Measurements from ENCODE around the gene RNASE9. TPM values are rescaled to one million over a fixed set of nuclear protein-coding genes. Genes with fewer than 3 reads are reported as not detected.
"Not testable (repeated sequence)": the region's sequence is repeated elsewhere in the genome, so short reads cannot be mapped to it uniquely, and the experiment has no call there.

Gene RNASE9
- total and polyA plus RNA-seq, 4 donors = not detected

DNA sequence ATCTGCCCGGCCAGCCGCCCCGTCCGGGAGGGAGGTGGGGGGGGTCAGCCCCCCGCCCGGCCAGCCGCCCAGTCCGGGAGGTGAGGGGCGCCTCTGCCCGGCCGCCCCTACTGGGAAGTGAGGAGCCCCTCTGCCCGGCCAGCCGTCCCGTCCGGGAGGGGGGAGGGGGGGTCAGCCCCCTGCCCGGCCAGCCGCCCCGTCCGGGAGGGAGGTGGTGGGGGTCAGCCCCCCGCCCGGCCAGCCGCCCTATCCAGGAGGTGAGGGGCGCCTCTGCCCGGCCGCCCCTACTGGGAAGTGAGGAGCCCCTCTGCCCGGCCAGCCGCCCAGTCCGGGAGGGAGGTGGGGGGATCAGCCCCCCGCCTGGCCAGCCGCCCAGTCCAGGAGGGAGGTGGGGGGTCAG is 54.6 kb downstream of the RNASE9 start:
- DNase-seq (ENCODE audit: low read depth in 4 of 6, low spot score in 6 of 6); H3K9me3 ChIP-seq (ENCODE audit: control insufficient read depth, insufficient read depth, low read length); H3K27me3 ChIP-seq (ENCODE audit: control insufficient read depth, insufficient read depth, low read length); H3K36me3 ChIP-seq (ENCODE audit: control insufficient read depth, insufficient read depth, low read length); H3K27ac ChIP-seq (ENCODE audit: low read depth, low read length); H3K4me1 ChIP-seq (ENCODE audit: control insufficient read depth, insufficient read depth, low read length); H3K4me3 ChIP-seq (ENCODE audit: low read depth, low read length): not testable (repeated sequence)
- WGBS (ENCODE audit: insufficient coverage) = no CpG with 5 or more reads among the region's 30 CpGs

Other genes with a start within 250 kb of the RNASE9 start
- gene CCNB1IP1, start 227.8 kb downstream of the RNASE9 start, total RNA-seq = 10 to 100 TPM; 55.7 to 62.3 TPM
- gene CCNB1IP1, start 227.8 kb downstream of the RNASE9 start, polyA plus RNA-seq (ENCODE audit: insufficient read length in 2 of 2) = 10 to 100 TPM; 64.5 to 68.4 TPM
- gene PARP2, start 217.4 kb downstream of the RNASE9 start, total RNA-seq = 10 to 100 TPM; 20.4 to 29.5 TPM
- 10 to 100 TPM; 66.2 to 66.5 TPM for gene PARP2, start 217.4 kb downstream of the RNASE9 start, polyA plus RNA-seq (ENCODE audit: insufficient read length in 2 of 2)
- gene TEP1, start 147.5 kb downstream of the RNASE9 start, total RNA-seq = 10 to 100 TPM in 1 of 2 donors, 1 to 10 TPM in 1; 9.6 to 21.8 TPM
- gene TEP1, start 147.5 kb downstream of the RNASE9 start, polyA plus RNA-seq (ENCODE audit: insufficient read length in 2 of 2) = 10 to 100 TPM; 14.0 to 18.2 TPM
- 1 to 10 TPM in 1 of 2 donors, under 1 TPM in 1; 0.89 to 2.1 TPM for gene KLHL33, start 124.9 kb downstream of the RNASE9 start, total RNA-seq
- gene KLHL33, start 124.9 kb downstream of the RNASE9 start, polyA plus RNA-seq (ENCODE audit: insufficient read length in 2 of 2) = under 1 TPM; 0.46 to 0.72 TPM
- 10 to 100 TPM; 34.6 to 58.6 TPM for gene OSGEP, start 106.2 kb downstream of the RNASE9 start, total RNA-seq
- 10 to 100 TPM; 65.2 to 90.7 TPM for gene OSGEP, start 106.2 kb downstream of the RNASE9 start, polyA plus RNA-seq (ENCODE audit: insufficient read length in 2 of 2)
- gene APEX1, start 105.8 kb downstream of the RNASE9 start, total RNA-seq = 10 to 100 TPM; 40.8 to 80.9 TPM
- gene APEX1, start 105.8 kb downstream of the RNASE9 start, polyA plus RNA-seq (ENCODE audit: insufficient read length in 2 of 2) = 100 to 1,000 TPM; 177 to 182 TPM
- 10 to 100 TPM; 25.8 to 27.1 TPM for gene PIP4P1, start 99.6 kb downstream of the RNASE9 start, total RNA-seq
- 10 to 100 TPM; 59.3 to 64.4 TPM for gene PIP4P1, start 99.6 kb downstream of the RNASE9 start, polyA plus RNA-seq (ENCODE audit: insufficient read length in 2 of 2)
- 10 to 100 TPM; 23.6 to 25.5 TPM for gene PNP, start 91.6 kb downstream of the RNASE9 start, total RNA-seq
- gene PNP, start 91.6 kb downstream of the RNASE9 start, polyA plus RNA-seq (ENCODE audit: insufficient read length in 2 of 2) = 10 to 100 TPM; 20.9 to 27.3 TPM
- under 1 TPM in 1 of 2 donors, not detected in 1; 0.28 TPM for gene RNASE10, start 55.5 kb downstream of the RNASE9 start, total RNA-seq
- gene RNASE10, start 55.5 kb downstream of the RNASE9 start, polyA plus RNA-seq (ENCODE audit: insufficient read length in 2 of 2) = not detected
- not detected for gene RNASE11, start 27.0 kb upstream of the RNASE9 start, total RNA-seq
- gene RNASE11, start 27.0 kb upstream of the RNASE9 start, polyA plus RNA-seq (ENCODE audit: insufficient read length in 2 of 2) = not detected
- gene RNASE12, start 30.3 kb upstream of the RNASE9 start, total RNA-seq = not detected
- not detected for gene RNASE12, start 30.3 kb upstream of the RNASE9 start, polyA plus RNA-seq (ENCODE audit: insufficient read length in 2 of 2)
- not detected for gene OR6S1, start 80.6 kb upstream of the RNASE9 start, total RNA-seq
- gene OR6S1, start 80.6 kb upstream of the RNASE9 start, polyA plus RNA-seq (ENCODE audit: insufficient read length in 2 of 2) = not detected
- 10 to 100 TPM; 10.8 to 13.8 TPM for gene RNASE4, start 123.5 kb upstream of the RNASE9 start, total RNA-seq
- gene RNASE4, start 123.5 kb upstream of the RNASE9 start, polyA plus RNA-seq (ENCODE audit: insufficient read length in 2 of 2) = 1 to 10 TPM in 1 of 2 donors, under 1 TPM in 1; 0.48 to 2.3 TPM
- gene ANG, start 127.7 kb upstream of the RNASE9 start, total RNA-seq = 1 to 10 TPM; 2.6 to 6.0 TPM
- gene ANG, start 127.7 kb upstream of the RNASE9 start, polyA plus RNA-seq (ENCODE audit: insufficient read length in 2 of 2) = 1 to 10 TPM; 1.4 to 2.8 TPM
- not detected for gene EDDM3A, start 184.8 kb upstream of the RNASE9 start, total RNA-seq
- gene EDDM3A, start 184.8 kb upstream of the RNASE9 start, polyA plus RNA-seq (ENCODE audit: insufficient read length in 2 of 2) = not detected
- gene EDDM3B, start 207.4 kb upstream of the RNASE9 start, total RNA-seq = not detected
- not detected for gene EDDM3B, start 207.4 kb upstream of the RNASE9 start, polyA plus RNA-seq (ENCODE audit: insufficient read length in 2 of 2)
- 10 to 100 TPM in 1 of 2 donors, 1 to 10 TPM in 1; 8.7 to 11.3 TPM for gene RNASE6, start 220.2 kb upstream of the RNASE9 start, total RNA-seq
- gene RNASE6, start 220.2 kb upstream of the RNASE9 start, polyA plus RNA-seq (ENCODE audit: insufficient read length in 2 of 2) = 1 to 10 TPM; 4.3 to 6.1 TPM
- 100 to 1,000 TPM in 1 of 2 donors, 10 to 100 TPM in 1; 99.1 to 223 TPM for gene RNASE1, start 241.8 kb upstream of the RNASE9 start, total RNA-seq
- gene RNASE1, start 241.8 kb upstream of the RNASE9 start, polyA plus RNA-seq (ENCODE audit: insufficient read length in 2 of 2) = 10 to 100 TPM; 50.2 to 77.1 TPM

All from spinal cord (tissue), 10 donors.